GM18861 (cell line): ENCODE results near the gene ZNF320.
A peak's percentile ranks its signal among the peaks of the same experiment; 100 is the strongest.
"Not testable (repeated sequence)": the region's sequence is repeated elsewhere in the genome, so short reads cannot be mapped to it uniquely, and the experiment has no call there.

Experiments used
- ATAC-seq: cut with Tn5 transposase; IDR thresholded peaks from one replicate; pipeline ENCODE4 v1.9.1; 2021; ENCODE audit not compliant: unreplicated experiment

The ZNF320 gene

GRCh38 chr19:52922841-52923777 lies 25.7 kb upstream of the ZNF320 start, which contains the start of gene ZNF888:
ZNF888 (minus strand) TSS chr19:52923428; CDS start chr19:52917873, 5,555 bp downstream.
- ATAC-seq = peak; percentile 62

GRCh38 chr19:52917531-52917930 lies 20.1 kb upstream of the ZNF320 start:
- ATAC-seq = no peak

DNA sequence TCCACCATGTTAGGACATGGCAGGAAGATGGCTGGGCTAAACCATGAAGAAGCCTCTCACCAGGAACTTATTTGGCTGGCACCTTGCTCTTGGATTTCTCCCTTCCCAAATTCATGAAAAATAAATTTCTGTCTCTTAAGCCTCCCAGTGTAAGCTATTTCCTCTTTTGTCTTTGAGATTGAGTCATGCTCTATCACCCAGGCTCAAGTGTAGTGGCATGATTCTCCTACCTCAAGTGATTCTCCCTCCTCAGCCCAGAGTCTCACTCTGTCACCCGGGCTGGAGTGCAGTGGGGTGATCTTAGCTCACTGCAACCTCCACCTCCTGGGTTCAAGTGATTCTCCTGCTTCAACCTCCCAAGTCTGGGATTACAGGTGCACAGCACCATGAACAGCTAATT lies 13.2 kb upstream of the ZNF320 start:
- no peak for ATAC-seq

DNA sequence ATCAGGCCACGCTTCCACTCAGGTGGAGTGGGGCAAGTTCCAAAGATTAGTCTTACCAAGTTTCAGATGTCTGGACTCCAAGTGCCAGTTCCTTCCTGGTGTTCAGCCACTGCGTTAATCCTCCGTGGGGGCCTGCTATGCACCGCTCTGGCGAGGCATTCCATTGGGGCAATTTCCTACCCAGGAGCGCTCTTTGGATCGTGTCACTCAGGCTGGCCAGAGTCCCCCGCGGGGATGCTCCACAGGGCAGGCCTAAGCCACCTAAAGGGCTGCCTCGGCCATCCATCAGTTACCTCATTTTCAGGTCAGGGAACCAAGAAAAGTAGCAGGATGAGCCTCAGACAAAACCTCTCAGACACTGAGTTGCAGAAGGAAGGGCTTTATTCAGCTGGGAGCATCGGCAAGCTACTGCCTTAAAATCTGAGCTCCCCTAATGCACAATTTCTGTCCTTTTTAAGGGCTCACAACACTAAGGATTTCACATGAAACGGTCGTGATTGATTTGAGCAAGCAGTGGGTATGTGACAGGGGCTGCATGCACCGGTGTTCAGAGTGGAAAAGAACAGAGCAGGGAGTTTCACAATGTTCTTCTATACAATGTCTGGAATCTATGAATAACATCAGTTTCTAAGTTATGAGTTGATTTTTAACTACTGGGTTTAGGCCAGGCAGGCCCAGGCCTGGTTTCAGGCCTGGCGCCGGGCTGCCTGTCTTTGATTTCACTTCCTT lies 6.8 kb upstream of the ZNF320 start:
- ATAC-seq = not testable (repeated sequence)

- no peak for ATAC-seq
Observed at GRCh38 chr19:52901842-52902241, 4.4 kb upstream of the ZNF320 start.

DNA sequence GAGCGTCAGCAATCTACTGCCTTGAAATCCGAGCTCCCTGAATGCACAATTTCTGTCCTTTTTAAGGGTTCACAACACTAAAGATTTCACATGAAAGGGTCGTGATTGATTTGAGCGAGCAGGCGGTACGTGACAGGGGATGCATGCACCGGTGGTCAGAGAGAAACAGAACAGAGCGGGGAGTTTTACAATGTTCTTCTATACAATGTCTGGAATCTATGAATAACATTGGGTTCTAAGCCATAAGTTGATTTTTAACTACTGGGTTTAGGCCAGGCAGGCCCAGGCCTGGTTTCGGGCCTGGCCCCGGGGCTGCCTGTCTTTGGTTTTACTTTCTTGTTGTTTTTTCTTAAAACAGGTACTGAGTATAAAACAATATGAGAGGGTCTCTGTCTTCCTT lies 1.2 kb upstream of the ZNF320 start:
- ATAC-seq = not testable (repeated sequence)

GRCh38 chr19:52898101-52898500 lies 666 bp upstream of the ZNF320 start:
- no peak for ATAC-seq

DNA sequence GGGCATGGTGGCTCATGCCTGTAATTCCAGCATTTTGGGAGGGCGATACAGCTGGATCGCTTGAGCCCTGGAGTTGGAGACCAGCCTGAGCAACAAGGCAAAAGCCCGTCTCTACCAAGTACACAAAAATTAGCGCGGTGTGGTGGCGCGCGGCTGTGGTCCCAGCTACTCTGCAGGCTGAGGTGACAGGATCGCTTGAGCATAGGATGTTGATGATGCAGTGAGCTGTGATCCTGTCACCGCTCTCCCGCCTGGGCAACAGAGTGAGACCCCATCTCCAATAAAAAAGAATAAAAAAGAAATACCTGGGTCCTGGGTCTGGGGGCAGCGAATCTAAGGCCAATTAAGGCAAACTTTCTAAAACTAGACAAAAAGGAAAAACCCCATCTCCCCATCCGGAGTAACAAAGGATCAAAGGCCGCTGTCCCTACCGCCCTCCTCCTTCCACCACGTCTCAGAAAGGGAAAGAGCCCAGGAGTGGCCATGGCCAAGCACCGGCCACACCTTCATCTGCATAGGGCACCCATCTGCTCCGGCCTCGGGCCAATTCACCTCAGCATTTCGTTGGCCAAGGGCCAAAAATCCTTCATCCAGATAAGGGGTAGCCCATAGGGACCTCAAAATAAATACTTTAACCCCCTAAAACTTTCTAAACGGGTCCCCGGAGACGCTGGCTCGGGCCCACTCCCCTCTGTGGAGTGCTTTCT lies 851 bp downstream of the ZNF320 start:
- ATAC-seq = no peak

GRCh38 chr19:52891336-52891735 lies 6.1 kb downstream of the ZNF320 start:
- no peak for ATAC-seq

GRCh38 chr19:52889931-52890330 lies 7.5 kb downstream of the ZNF320 start:
- ATAC-seq = no peak

DNA sequence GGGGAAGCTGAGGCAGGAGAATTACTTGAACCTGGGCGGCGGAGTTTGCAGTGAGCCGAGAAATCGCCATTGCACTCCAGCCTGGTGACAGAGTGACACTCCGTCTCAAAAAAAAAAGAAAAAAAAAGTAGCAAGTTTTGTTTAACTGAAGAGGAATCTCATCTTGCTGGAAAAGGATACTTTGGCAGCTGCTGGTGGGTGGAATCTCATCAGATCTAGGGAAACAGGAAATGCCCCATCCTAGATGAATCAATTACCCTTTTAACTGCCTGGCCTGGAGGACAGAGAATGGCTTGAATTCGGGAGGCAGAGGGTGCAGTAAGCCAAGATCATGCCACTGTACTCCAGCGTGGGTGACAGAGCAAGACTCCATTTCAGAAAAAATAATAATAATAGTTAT lies 8.4 kb downstream of the ZNF320 start:
- ATAC-seq = no peak

GRCh38 chr19:52880895-52881389 lies 16.5 kb downstream of the ZNF320 start:
- ATAC-seq = no peak

DNA sequence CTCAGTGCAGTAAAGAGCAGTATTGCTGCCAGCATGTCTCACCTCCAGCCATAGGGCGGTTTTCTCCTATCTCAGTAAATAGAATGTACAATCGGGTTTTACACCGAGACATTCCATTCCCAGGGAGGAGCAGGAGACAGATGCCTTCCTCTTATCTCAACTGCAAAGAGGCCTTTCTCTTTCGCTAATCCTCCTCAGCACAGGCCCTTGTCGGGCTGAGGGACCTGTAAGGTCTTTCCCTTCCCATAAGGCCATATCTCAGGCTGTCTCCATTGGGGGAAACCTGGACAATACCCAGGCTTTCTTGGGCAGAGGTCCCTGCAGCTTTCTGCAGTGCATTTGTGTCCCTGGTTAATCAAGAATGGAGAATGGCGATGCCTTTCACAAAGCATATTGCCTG lies 24.4 kb downstream of the ZNF320 start:
- ATAC-seq = not testable (repeated sequence)

- ATAC-seq = no peak
Observed at GRCh38 chr19:52871466-52871865, 26.0 kb downstream of the ZNF320 start.

DNA sequence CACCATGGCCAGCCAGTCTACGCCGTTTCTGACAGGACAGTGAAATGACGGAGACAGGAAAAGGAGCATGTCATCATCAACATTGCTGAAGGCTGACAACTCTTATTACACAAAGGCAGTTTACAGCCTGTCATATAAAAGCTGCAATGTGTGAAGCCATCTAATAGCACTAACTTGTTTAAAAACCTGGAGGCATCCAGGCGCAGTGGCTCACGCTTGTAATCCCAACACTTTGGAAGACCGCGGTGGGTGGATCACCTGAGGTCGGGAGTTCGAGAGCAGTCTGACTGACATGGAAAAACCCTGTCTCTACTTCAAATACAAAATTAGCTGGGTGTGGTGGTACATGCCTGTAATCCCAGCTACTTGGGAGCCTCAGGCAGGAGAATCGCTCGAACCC lies 29.4 kb downstream of the ZNF320 start:
- not testable (repeated sequence) for ATAC-seq

DNA sequence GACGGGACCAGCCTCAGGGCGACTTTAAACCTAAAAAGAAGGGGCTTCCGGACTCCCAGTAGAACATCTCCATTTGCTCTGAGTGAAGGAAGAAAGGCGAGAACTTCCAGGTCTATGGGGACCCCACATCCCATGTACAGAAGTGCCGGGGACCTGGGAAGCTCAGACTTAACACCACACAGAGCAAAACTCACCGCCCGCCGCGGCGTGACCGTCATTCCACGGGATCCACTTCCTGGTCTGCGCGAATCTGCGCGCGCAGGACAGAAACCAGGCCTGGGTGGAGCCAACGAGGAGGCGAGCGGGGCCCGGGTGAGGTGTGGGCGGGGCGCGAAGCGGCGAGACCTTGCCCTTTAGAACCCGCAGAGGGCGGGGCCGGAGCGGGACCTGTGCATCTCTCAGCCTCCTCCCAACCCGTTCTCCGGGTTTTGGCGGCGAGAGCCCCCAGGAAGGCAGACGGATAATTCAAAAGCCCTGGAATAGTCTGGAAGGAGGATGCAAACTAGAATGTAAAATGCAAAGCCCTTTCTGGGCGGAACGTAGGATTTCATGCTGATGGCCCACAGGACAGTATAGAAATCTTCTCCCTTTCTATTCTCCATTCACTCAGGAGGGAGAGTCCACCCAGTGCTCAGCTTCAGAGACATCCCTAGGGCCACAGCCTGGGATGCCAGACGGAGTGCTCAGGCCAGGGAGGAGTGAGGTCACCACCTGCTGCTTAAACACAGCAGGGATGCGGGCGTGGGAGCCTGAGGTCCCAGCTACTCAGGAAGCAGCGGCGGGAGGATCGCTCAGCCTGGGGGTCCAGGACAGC lies 39.9 kb downstream of the ZNF320 start, which contains the start of gene ZNF468:
TSS of gene ZNF468 (minus strand) at position 242 of the 814 bp plus-strand sequence. CDS start 3,347 bp downstream, outside the sequence.
- ATAC-seq = peak; percentile 91

DNA sequence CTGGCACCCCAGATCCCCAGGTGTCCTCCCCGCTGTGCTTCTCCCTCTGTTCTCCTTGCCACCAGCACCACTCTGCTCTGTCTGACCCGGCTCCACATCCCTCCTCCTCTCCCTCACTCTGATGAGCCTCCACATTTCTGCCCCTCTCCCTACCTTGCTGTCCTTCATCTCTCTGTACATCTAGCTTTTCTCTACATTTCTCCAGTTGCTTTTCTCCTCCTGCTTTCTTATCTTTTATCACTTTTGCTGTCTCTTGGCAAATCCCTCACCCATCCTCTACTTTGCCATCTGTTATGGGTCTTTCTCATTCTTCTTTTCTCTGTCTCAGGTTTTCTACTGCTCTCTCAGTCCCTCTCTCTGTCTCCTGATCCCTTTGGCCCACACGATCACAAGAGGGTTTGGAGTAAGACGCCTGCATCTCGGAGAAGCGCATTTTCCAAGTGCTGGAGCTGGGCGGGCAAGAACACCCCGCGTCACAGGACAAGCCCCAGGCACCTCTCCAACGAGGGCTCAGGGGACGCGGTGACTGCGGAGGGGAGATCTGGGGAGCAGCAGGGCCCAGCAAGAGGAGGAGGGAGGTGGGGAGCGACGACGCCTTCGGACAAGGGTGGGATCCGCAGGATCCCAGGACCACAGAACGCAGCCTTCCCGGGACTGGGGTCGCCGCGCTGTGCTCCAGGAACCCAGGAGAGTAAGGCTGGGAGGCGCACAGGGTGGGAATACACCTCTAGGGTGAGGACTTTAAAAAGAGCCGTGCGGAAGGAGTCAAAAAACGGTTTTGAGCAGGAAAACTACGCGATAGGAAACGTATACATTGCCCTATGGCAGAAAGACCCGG lies 40.7 kb downstream of the ZNF320 start:
- peak; percentile 8 for ATAC-seq
